ENCODE results near the gene SMOC1.

GRCh38 chr14:69945347-69945746, 66.1 kb downstream of the SMOC1 start:
- TF ChIP-seq CTCF (IDR thresholded peaks at IDR 0.05) (no peak), POLR2A (IDR thresholded peaks at IDR 0.05) (no peak)

All from body of pancreas (tissue), 4 donors.